GM08714 (cell line): ENCODE data around the gene PDK2.

Experiments used
- H3K4me3 ChIP-seq: fragments of 200-500 bp; sonication (Bioruptor generic); 2 replicates; pipeline ENCODE4 v1.5.1; 2014; ENCODE audit warnings: mild to moderate bottlenecking, low read length, inconsistent platforms
- ZNF274 ChIP-seq: IDR thresholded peaks from 2 replicates; pipeline ENCODE4 v1.6.1; 2012; ENCODE audit warnings: mild to moderate bottlenecking, low read depth, low read length

The PDK2 gene

GRCh38 chr17:50144845-50145531, 49.8 kb downstream of the PDK2 start:
- TF ChIP-seq ZNF274: no peak
- no peak overlapping the region for H3K4me3 ChIP-seq

GRCh38 chr17:50145532-50146229, 50.5 kb downstream of the PDK2 start:
- no peak for TF ChIP-seq ZNF274
- no peak overlapping the region; the same call in 1 of the 2 replicates for H3K4me3 ChIP-seq

DNA sequence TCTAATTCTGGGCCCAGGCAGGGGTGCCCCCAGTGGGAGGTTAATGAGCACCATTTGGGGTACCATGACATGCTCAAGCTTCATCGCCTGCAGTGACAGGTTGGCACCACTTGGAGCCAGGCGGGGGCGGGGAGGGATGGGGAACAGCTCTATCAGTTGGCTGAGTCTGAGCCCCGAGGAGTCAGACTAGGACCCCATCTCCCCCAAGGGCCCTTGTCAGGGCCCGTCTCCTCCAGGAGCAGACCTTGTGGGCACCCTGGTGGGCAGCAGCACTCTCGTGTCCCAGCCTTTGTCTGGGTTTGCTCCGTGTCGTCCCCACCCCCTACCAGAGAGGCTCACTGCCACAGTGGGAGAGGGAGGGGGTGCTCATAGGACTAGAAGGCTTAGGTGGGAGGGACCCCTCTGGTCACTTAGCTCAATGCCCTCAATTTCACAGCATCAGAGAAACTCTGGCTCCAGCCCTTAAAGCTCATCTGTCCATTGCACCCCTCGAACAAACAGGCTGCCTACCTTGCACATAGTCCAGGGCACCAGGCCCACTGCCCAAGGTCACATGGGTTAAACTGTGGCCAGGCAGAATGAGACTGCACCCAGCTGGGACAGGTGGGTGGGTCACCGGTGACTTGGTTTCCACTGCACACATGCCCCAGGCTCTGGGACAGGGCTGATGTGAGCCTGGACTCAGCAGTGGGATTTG, 51.2 kb downstream of the PDK2 start:
- H3K4me3 ChIP-seq: peak overlapping the region; percentile 90; the same call in 1 of the 2 replicates

GRCh38 chr17:50146927-50147665, 51.9 kb downstream of the PDK2 start:
- peak overlapping the region; percentile 90 for H3K4me3 ChIP-seq

More for the DNA sequence above, 51.2 kb downstream of the PDK2 start:
- no peak for TF ChIP-seq ZNF274

GRCh38 chr17:50147841-50148225, 52.7 kb downstream of the PDK2 start:
- H3K4me3 ChIP-seq: peak overlapping the region; percentile 90
- no peak for TF ChIP-seq ZNF274

More at GRCh38 chr17:50146927-50147665, 51.9 kb downstream of the PDK2 start:
- TF ChIP-seq ZNF274: no peak

DNA sequence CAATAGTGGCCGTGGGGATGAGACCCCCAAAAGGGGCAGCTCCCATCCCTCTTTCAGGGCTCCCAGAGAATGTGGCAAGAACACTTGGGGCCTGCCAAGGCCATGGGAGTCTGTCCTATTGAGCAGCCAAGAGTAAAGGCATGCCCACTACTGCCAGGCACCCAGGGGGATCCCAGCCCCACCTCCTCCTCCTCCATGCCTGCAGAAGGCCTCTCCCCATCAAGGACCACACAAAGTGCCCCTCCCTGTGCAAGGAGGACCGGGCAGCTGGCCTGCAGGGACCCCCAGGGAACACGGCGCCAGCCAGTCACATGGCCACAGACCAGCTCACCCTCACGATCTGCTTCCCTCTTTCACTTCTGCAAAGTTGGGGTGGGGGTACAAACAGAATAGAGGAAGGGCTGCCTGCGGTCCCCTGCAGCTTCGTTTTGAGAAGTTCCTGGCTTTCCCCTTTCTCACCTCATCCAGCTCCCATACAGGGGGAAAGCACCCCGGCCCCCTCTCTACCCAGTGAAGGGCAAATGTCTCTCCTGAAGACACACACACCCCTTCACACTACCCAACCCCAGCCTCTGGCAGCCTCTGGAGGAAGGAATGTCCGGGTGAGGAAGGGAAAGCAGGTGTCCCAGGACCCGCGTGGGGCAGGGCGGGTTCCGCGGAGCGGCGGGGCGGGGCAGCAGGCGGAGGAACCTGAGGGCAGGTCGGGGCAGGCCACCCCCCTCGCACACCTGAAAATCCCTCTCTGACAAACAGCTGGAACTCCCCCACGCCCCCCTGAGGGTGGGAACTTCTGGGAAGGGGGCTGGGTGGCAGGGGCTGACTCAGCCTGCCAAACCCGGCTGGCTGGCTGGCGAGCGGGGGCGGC, 53.3 kb downstream of the PDK2 start:
- TF ChIP-seq ZNF274: no peak
- H3K4me3 ChIP-seq: peak overlapping the region; percentile 90

DNA sequence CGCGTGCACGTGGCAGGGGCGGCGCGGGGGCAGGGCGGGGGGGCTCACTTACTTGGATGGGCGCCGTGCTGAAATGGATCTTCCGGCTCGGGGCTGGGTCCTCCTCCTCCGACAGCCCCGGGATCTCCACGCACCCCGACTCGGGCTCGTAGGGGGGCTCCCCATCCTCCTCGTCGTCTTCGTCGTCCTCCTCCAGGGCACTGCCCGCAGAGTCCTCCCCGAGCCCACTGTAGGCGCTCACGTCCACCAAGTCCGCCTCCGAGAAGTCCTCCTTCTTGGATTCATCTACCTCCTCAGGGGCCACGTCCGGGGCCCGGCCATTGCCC, 53.9 kb downstream of the PDK2 start:
- peak overlapping the region; percentile 90 for H3K4me3 ChIP-seq
- no peak for TF ChIP-seq ZNF274

DNA sequence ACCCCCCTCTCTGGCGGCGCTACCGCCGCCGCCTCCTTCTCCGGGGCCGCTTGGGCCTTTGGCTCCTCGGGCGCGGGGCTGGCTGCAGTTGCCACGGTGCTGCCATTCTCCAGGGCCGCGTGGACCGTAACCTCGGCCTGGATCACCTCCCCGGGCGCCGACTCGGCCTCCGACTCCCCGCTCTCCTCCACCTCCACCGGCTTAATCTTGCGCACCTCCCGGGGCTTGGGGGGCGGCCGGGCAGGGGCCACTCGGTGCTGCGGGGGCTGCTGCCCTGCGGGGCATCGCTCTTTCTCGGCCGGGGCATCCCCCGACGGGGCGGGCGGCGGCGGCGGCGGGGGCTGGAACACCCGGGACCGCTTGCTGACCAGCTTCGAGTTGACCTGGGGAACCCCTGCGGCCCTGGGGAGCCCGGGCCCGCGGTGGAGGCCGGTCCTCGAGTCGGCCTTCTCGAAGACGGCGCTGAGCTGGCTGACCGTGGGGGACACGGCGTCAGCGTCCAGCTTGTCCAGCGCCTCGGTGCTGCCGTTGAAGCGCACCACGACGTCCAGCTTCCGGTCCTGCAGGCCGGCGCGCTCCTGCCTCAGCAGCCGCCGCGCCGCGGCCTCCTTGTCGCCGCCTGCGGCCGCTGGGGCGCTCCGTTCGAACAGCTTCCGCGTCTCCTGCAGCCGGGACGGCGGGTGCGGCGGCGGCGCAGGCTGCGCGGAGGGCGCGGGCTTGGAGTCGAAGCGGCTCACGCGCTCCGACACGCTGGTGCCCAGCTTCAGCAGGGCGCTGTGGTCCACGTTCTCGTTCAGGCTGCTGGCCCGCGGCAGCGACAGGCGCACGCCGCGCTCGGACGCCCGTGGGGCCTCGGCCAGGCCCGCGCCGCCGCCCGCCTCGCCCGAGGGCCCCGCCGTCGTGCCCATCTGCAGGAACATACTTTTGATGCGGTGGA, 54.5 kb downstream of the PDK2 start:
- TF ChIP-seq ZNF274: no peak

GRCh38 chr17:50150354-50151040, 55.3 kb downstream of the PDK2 start, which contains the start of gene PPP1R9B:
TSS of gene PPP1R9B (minus strand) at chr17:50150677. CDS start at chr17:50150513, 164 bp downstream.
- H3K4me3 ChIP-seq: peak within 1 kb of the TSS; percentile 90
- TF ChIP-seq ZNF274: no peak

More for the DNA sequence above, 54.5 kb downstream of the PDK2 start:
- H3K4me3 ChIP-seq: peak overlapping the region; percentile 90

DNA sequence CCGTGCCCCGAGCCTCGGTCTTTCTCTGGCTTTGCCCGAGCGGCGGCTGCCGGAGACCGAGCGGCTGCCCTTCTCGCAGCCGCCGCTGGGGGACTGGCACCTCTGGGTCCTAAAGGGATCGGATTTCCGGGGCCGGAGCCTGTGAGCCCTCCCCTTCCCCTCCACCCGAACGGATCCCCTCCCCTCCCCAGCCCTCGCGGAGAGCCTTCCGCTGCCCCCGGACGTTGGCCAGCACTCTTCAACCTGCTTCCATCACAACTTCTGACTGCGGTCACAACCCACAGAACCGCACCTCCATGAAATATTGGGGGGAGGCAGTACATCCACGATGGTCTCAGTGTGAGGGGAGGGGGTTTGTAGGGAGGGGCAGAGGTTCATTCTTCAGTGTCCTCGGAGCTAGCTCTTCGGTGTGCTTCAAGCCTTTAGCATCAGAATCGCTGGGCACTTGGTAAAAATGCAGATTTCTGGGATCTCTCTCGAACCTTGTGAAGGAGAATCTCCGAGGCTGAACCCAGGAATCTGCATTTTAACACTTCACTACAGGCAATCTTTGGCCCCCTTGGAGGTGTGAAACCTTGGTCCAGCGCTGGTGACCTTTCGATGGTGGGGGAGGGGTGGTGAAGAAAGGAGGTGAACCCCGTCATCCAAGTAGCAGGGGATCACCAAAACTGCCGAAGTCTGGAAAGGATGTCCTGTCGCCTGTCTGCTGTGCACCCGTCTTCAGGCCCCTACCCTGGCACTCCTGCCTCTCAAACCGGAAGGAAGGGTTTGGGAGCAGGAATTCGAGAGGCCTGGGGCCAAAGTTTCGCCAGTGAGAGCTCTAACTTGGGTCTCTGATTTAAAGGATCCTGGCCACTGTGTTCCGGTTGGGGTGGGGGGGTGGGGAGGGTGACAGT, 56.1 kb downstream of the PDK2 start:
- peak overlapping the region; percentile 90 for H3K4me3 ChIP-seq
- no peak for TF ChIP-seq ZNF274
